Measurements from ENCODE around the gene BBS1.
"Not testable (repeated sequence)": the region's sequence is repeated elsewhere in the genome, so short reads cannot be mapped to it uniquely, and the experiment has no call there.

DNA sequence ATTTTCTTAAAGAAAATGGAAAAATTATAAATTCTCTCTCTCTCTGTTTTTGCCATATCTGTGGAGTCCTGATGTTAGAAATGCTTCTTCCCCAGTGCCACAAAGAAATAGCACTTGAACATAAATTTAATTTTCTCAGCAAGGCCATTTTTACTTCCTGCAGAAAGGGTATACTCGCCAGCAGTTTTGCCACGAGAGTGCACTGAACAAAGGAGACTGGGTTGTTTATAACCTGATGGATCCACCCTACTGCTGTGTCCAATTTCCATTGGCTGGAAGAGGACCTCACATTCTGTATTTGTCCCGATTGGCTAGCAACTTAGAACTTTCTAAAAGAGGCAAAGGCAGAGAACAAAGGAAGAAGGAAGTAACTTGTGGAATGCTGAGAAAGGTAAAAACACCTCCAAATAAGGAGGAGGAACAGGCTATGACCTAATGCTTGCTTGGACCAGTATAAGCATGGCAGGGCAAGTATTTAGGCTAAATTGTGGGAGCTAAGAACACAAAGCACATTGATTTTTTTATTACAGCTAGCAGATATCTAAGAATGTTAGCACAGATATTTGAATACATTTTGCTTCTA is 72.2 kb downstream of the BBS1 start:
- TF ChIP-seq, protein P1, sequence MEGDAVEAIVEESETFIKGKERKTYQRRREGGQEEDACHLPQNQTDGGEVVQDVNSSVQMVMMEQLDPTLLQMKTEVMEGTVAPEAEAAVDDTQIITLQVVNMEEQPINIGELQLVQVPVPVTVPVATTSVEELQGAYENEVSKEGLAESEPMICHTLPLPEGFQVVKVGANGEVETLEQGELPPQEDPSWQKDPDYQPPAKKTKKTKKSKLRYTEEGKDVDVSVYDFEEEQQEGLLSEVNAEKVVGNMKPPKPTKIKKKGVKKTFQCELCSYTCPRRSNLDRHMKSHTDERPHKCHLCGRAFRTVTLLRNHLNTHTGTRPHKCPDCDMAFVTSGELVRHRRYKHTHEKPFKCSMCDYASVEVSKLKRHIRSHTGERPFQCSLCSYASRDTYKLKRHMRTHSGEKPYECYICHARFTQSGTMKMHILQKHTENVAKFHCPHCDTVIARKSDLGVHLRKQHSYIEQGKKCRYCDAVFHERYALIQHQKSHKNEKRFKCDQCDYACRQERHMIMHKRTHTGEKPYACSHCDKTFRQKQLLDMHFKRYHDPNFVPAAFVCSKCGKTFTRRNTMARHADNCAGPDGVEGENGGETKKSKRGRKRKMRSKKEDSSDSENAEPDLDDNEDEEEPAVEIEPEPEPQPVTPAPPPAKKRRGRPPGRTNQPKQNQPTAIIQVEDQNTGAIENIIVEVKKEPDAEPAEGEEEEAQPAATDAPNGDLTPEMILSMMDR (IDR thresholded peaks at IDR 0.05): not testable (repeated sequence)
- TF ChIP-seq POLR2AphosphoS5 (IDR thresholded peaks at IDR 0.05; ENCODE audit: insufficient read depth in 1 of 2, low read depth in 1 of 2): not testable (repeated sequence)

Data from vagina (tissue), 2 donors.